Liver (tissue), 9 donors: Measurements from ENCODE around the gene CARD11. TPM values are rescaled to one million over a fixed set of nuclear protein-coding genes. Genes with fewer than 3 reads are reported as not detected.

ENCODE experiments used
- DNase-seq: peaks from one replicate; pipeline ENCODE4 v3.0.0-alpha.2; 2017; ENCODE audit warnings: low spot score
- H3K27ac ChIP-seq, 2 donors: one replicate each; pipeline ENCODE4 v1.7.0; 2013; ENCODE audit warnings: inconsistent platforms in 2 of 2, low read length in 2 of 2, control low read depth in 1 of 2, low read depth in 1 of 2, mild to moderate bottlenecking in 1 of 2
- H3K27me3 ChIP-seq, 4 donors: one replicate each; pipeline versions ENCODE4 v1.6.1 to v1.7.0; 2013; ENCODE audit warnings: low read length in 3 of 4, inconsistent platforms in 1 of 4, mild to moderate bottlenecking in 1 of 4, moderate library complexity in 1 of 4; ENCODE audit not compliant: control insufficient read depth in 4 of 4, insufficient read depth in 4 of 4
- H3K36me3 ChIP-seq, 4 donors: one replicate each; pipeline versions ENCODE4 v1.6.1 to v1.7.0; 2013; ENCODE audit warnings: low read length in 3 of 4, mild to moderate bottlenecking in 3 of 4, low read depth in 1 of 4, moderate library complexity in 1 of 4; ENCODE audit not compliant: control insufficient read depth in 4 of 4, insufficient read depth in 3 of 4
- H3K4me1 ChIP-seq, 4 donors: one replicate each; pipeline versions ENCODE4 v1.6.1 to v1.7.0; 2013; ENCODE audit warnings: low read length in 3 of 4, mild to moderate bottlenecking in 3 of 4, moderate library complexity in 1 of 4; ENCODE audit not compliant: control insufficient read depth in 4 of 4, insufficient read depth in 4 of 4
- H3K4me3 ChIP-seq, 3 donors: one replicate each; pipeline versions ENCODE4 v1.6.1 to v1.7.0; 2013; ENCODE audit warnings: low read length in 3 of 3, control low read depth in 1 of 3, low read depth in 1 of 3, mild to moderate bottlenecking in 1 of 3
- H3K9ac ChIP-seq, 2 donors: one replicate each; pipeline ENCODE4 v1.7.0; 2013; ENCODE audit warnings: low read length in 2 of 2, mild to moderate bottlenecking in 2 of 2, moderate library complexity in 2 of 2, control low read depth in 1 of 2, low read depth in 1 of 2
- H3K9me3 ChIP-seq, 4 donors: one replicate each; pipeline versions ENCODE4 v1.6.1 to v1.7.0; 2013; ENCODE audit warnings: low read length in 3 of 4; ENCODE audit not compliant: control insufficient read depth in 4 of 4
- ATF3 ChIP-seq: IDR thresholded peaks from 2 replicates; pipeline ENCODE4 v1.6.1; 2016; ENCODE audit warnings: antibody characterized with exemption
- CTCF ChIP-seq: fragments of 150-350 bp; IDR thresholded peaks from 2 replicates; pipeline ENCODE4 v1.5.1; 2017; ENCODE audit warnings: improper control_type of control experiment, low read depth, low read length; ENCODE audit not compliant: missing input control
- EGR1 ChIP-seq, 2 donors: IDR thresholded peaks; 2 replicates each; pipeline ENCODE4 v1.6.1; 2016 to 2018; ENCODE audit warnings: antibody characterized with exemption in 2 of 2, low read depth in 2 of 2
- FOXA1 ChIP-seq: IDR thresholded peaks from 2 replicates; pipeline ENCODE4 v1.6.1; 2016; ENCODE audit warnings: antibody characterized with exemption
- FOXA2 ChIP-seq: IDR thresholded peaks from 2 replicates; pipeline ENCODE4 v1.6.1; 2016; ENCODE audit warnings: antibody characterized with exemption
- GABPA ChIP-seq, 2 donors: IDR thresholded peaks in 1 of 2; conservative IDR thresholded peaks in 1 of 2; 2 replicates each; pipeline ENCODE4 v1.6.1; 2016; ENCODE audit warnings: antibody characterized with exemption in 2 of 2, mild to moderate bottlenecking in 1 of 2, moderate library complexity in 1 of 2
- HNF4A ChIP-seq, 2 donors: conservative IDR thresholded peaks; 2 replicates each; pipeline ENCODE4 v1.6.1; 2016; ENCODE audit warnings: antibody characterized with exemption in 2 of 2, mild to moderate bottlenecking in 2 of 2
- HNF4G ChIP-seq: IDR thresholded peaks from 2 replicates; pipeline ENCODE4 v1.6.1; 2016; ENCODE audit warnings: antibody characterized with exemption
- JUND ChIP-seq, 2 donors: IDR thresholded peaks; 2 replicates each; pipeline ENCODE4 v1.6.1; 2016; ENCODE audit warnings: antibody characterized with exemption in 2 of 2
- MAX ChIP-seq: IDR thresholded peaks from 2 replicates; pipeline ENCODE4 v1.6.1; 2016; ENCODE audit warnings: antibody characterized with exemption
- NR2F2 ChIP-seq: IDR thresholded peaks from 2 replicates; pipeline ENCODE4 v1.6.1; 2016; ENCODE audit warnings: antibody characterized with exemption
- RAD21 ChIP-seq, 2 donors: IDR thresholded peaks; 2 replicates each; pipeline ENCODE4 v1.6.1; 2016; ENCODE audit warnings: antibody characterized with exemption in 2 of 2, mild to moderate bottlenecking in 2 of 2
- REST ChIP-seq: IDR thresholded peaks from 2 replicates; pipeline ENCODE4 v1.6.1; 2016; ENCODE audit warnings: antibody characterized with exemption, mild to moderate bottlenecking
- RXRA ChIP-seq, 2 donors: IDR thresholded peaks; 2 replicates each; pipeline ENCODE4 v1.6.1; 2017 to 2018; ENCODE audit warnings: antibody characterized with exemption in 2 of 2, mild to moderate bottlenecking in 1 of 2
- SP1 ChIP-seq: IDR thresholded peaks from 2 replicates; pipeline ENCODE4 v1.6.1; 2018; ENCODE audit warnings: antibody characterized with exemption, mild to moderate bottlenecking
- TAF1 ChIP-seq: conservative IDR thresholded peaks from 2 replicates; pipeline ENCODE4 v1.6.1; 2016; ENCODE audit warnings: antibody characterized with exemption, mild to moderate bottlenecking
- YY1 ChIP-seq: IDR thresholded peaks from 2 replicates; pipeline ENCODE4 v1.6.1; 2016; ENCODE audit warnings: antibody characterized with exemption, mild to moderate bottlenecking
- ZBTB33 ChIP-seq: IDR thresholded peaks from 2 replicates; pipeline ENCODE4 v1.6.1; 2016; ENCODE audit warnings: antibody characterized with exemption
- WGBS: extraction: QIAGEN DNeasy Blood & Tissue Kit; methylation state at CpG from one replicate; pipeline ENCODE4 v1.1.7; 2013; 5-methylcytosine and 5-hydroxymethylcytosine counted together
- polyA plus RNA-seq, 2 donors: library from polyadenylated mRNA; stranded (reverse) in 1 of 2; unstranded in 1 of 2; fragments of 200-250 nt in 1 of 2; fragments of >200 nt in 1 of 2; fragmentation: Nextera tagmentation in 1 of 2; extraction: Ambion mirVana in 1 of 2; gene quantifications; one replicate each; pipeline versions ENCODE4 v1.2.1 to v1.2.3, GENCODE V29; 2013 to 2015
- total RNA-seq, 2 donors: library from RNA; depleted of rRNA; stranded (reverse); fragments of >200 nt; gene quantifications; one replicate each; pipeline ENCODE4 v1.2.3, GENCODE V29; 2014
- donor health status: healthy.
- donor health status: healthy.
- donor health status: healthy.
- donor health status: healthy.
- donor health status: healthy.

The CARD11 gene
- total and polyA plus RNA-seq, 4 donors = 0.42 to 1.3 (median 0.83) TPM

- TF ChIP-seq ZBTB33 (no peak), NR2F2 (no peak), HNF4A (conservative IDR thresholded peaks at IDR 0.05) (no peak), RXRA (IDR thresholded peaks at IDR 0.05) (no peak), YY1 (no peak)
These were observed 39.2 kb upstream of the CARD11 start (continued) for GRCh38 chr7:3082831-3083230.

GRCh38 chr7:3082386-3082785, 38.7 kb upstream of the CARD11 start:
- Histone ChIP-seq H3K27ac (no peak overlapping the region), H3K4me1 (no peaks in the 10 kb centered on the region), H3K9me3 (peaks cover 0 to 4% (median under 1%) of the 10 kb centered on the region in 4 donors), H3K27me3 (no peaks in the 10 kb centered on the region), H3K9ac (no peak overlapping the region), H3K4me3 (no peak overlapping the region), H3K36me3 (no peaks in the 10 kb centered on the region)
- TF ChIP-seq CTCF (no peak), HNF4A (conservative IDR thresholded peaks at IDR 0.05) (no peak), HNF4G (no peak), YY1 (no peak), MAX (no peak), TAF1 (no peak), FOXA2 (no peak), NR2F2 (no peak), REST (no peak), RAD21 (IDR thresholded peaks at IDR 0.05) (no peak), GABPA (IDR thresholded peaks at IDR 0.05 in 1 of 2, conservative IDR thresholded peaks at IDR 0.05 in 1 of 2) (no peak), SP1 (no peak), EGR1 (IDR thresholded peaks at IDR 0.05; ENCODE audit: low read depth in 2 of 2) (no peak), FOXA1 (no peak), JUND (IDR thresholded peaks at IDR 0.05) (no peak), RXRA (IDR thresholded peaks at IDR 0.05) (no peak), ATF3 (no peak), ZBTB33 (no peak)
- no peak for DNase-seq
- 85% methylated on average over 6 of the region's 6 CpGs for WGBS
